Measurements from ENCODE around the gene STRBP. TPM values are rescaled to one million over a fixed set of nuclear protein-coding genes. Genes with fewer than 3 reads are reported as not detected.

STRBP gene
- total and polyA plus RNA-seq, 2 of the 8 experiments (the other 6 are each of a cell fraction or from before 2014, with no cell fraction given): 29.7 to 105 TPM

DNA sequence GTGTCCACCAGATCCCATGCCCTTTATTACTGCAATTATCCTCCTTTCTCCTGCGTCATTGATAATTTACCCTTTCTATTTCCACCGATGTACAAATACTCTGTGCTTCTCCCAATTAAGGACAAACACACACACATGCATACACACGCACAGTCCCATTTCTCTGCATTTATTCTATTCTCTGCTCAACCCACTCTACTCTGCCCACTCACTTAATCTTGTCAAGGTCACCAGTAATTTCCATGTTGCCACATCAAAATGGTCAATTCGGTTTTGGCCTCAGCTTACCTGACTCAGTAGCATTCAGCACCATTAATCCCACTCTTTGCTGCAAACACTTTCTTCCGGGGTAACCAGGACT lies 14.6 kb upstream of the STRBP start:
- H3K9me3 ChIP-seq (ENCODE audit: insufficient read depth in 2 of 2, low read depth in 1 of 2, low read length in 1 of 2): no peaks in the 10 kb centered on the region
- no peak overlapping the region for H3K56ac ChIP-seq (replicated peaks; ENCODE audit: insufficient read length, low read depth, low read length)
- H3K79me2 ChIP-seq (ENCODE audit: control insufficient read depth in 1 of 2, insufficient read depth in 2 of 2, low read length in 2 of 2): no peaks in the 10 kb centered on the region
- no peak for TF ChIP-seq ASH2L (IDR thresholded peaks at IDR 0.05; ENCODE audit: low read length)
- TF ChIP-seq KDM4A (IDR thresholded peaks at IDR 0.05; ENCODE audit: low read depth, low read length, severe bottlenecking): no peak
- TF ChIP-seq KDM1A (IDR thresholded peaks at IDR 0.05; ENCODE audit: borderline replicate concordance, low read length): no peak
- TF ChIP-seq GTF2F1 (IDR thresholded peaks at IDR 0.05; ENCODE audit: borderline replicate concordance, low read depth, low read length): no peak
- no peak for TF ChIP-seq TAF7 (optimal IDR thresholded peaks at IDR 0.05; ENCODE audit: borderline replicate concordance, low read depth, low read length)
- no peak for TF ChIP-seq SRF (IDR thresholded peaks at IDR 0.05; ENCODE audit: low read depth, low read length)
- H4K8ac ChIP-seq (ENCODE audit: extremely low read depth, insufficient read depth, low read length): no peak overlapping the region
- H3K4me2 ChIP-seq (ENCODE audit: insufficient read depth in 1 of 2, low read depth in 2 of 2, low read length in 2 of 2): no peak overlapping the region
- no peaks in the 10 kb centered on the region; a peak in 1 of 7 replicates for H3K27me3 ChIP-seq (replicated peaks in 1 of 4; ENCODE audit: control insufficient read depth in 3 of 4, extremely low read depth in 1 of 4, insufficient read depth in 3 of 4, low read length in 3 of 4)
- H3K4me3 ChIP-seq (ENCODE audit: extremely low read depth in 1 of 4, insufficient read depth in 2 of 4, low read depth in 3 of 4, low read length in 4 of 4): no peak overlapping the region
- DNase-seq (ENCODE audit: low read depth in 1 of 2, low spot score in 2 of 2) (no peak), FAIRE-seq (no peak)
- 86% methylated on average over 5 of the region's 5 CpGs; no CpG with 5 or more reads in 1 of the 2 experiments for WGBS, 2 experiments (ENCODE audit: extremely low coverage in 1 of 2, insufficient coverage in 1 of 2, insufficient read length in 1 of 2, insufficient replicate concordance in 2 of 2, low coverage in 1 of 2, low lambda C conversion rate in 2 of 2, missing lambda C conversion rate in 1 of 2)
- H3K18ac ChIP-seq (ENCODE audit: extremely low read depth, low read length): no peak overlapping the region
- no peak overlapping the region for H3K4ac ChIP-seq (replicated peaks; ENCODE audit: insufficient read length, low read depth, low read length)
- H3K14ac ChIP-seq (ENCODE audit: insufficient read length): no peak overlapping the region
- no peak overlapping the region for H4K91ac ChIP-seq (replicated peaks; ENCODE audit: insufficient read length, low read length)
- H2BK15ac ChIP-seq (ENCODE audit: low read length): no peak overlapping the region
- H3K4me1 ChIP-seq (replicated peaks in 1 of 4; ENCODE audit: control insufficient read depth in 3 of 4, insufficient read depth in 4 of 4, low read length in 3 of 4): no peaks in the 10 kb centered on the region
- POLR2A ChIA-PET (ENCODE audit: partially characterized antibody): interaction anchor here (1.0 kb wide), 1 partner anchor 181 kb away, joined by 3 read pairs; no protein-coding TSS in a partner anchor
- no peaks in the 10 kb centered on the region for H4K20me1 ChIP-seq (replicated peaks in 1 of 2; ENCODE audit: control insufficient read depth in 1 of 2, insufficient read depth in 2 of 2, low read length in 2 of 2)
- no peak overlapping the region for H2BK12ac ChIP-seq (ENCODE audit: low read depth, low read length)
- H2AK5ac ChIP-seq (ENCODE audit: low read depth, low read length): no peak overlapping the region
- no peak overlapping the region for H2BK120ac ChIP-seq (replicated peaks; ENCODE audit: low read depth, low read length)
- no peak overlapping the region for H3K9ac ChIP-seq (replicated peaks in 1 of 4; ENCODE audit: extremely low read depth in 1 of 4, low read depth in 3 of 4, low read length in 3 of 4)
- H3K36me3 ChIP-seq (ENCODE audit: control insufficient read depth in 2 of 4, insufficient read depth in 4 of 4, low read length in 3 of 4): no peaks in the 10 kb centered on the region
- H2BK20ac ChIP-seq (ENCODE audit: low read length): no peak overlapping the region
- H3K79me1 ChIP-seq (ENCODE audit: low read depth, low read length): no peaks in the 10 kb centered on the region
- no peak overlapping the region for H3K27ac ChIP-seq (ENCODE audit: low read depth, low read length)
- H2AFZ ChIP-seq (ENCODE audit: low read length): no peak overlapping the region
- H2BK5ac ChIP-seq (ENCODE audit: low read depth, low read length): 0 out of 2 replicates have a peak overlapping the region, but pooled peaks have one; percentile 5
- no peak overlapping the region for H4K5ac ChIP-seq (ENCODE audit: insufficient read length, low read depth, low read length)
- no peaks in the 10 kb centered on the region for H3K23me2 ChIP-seq (ENCODE audit: low read depth, low read length)
- no peak overlapping the region for H3K23ac ChIP-seq (ENCODE audit: insufficient read length)
- CTCF ChIA-PET (ENCODE audit: partially characterized antibody): interaction anchor here (1.0 to 1.5 kb wide), 2 partner anchors 38 to 116 kb away, joined by 3 to 4 read pairs; no protein-coding TSS in a partner anchor

Measured in H1 (cell line).